Right ventricle myocardium superior (tissue), 1 donor: ENCODE results near the gene C9orf72. TPM values are rescaled to one million over a fixed set of nuclear protein-coding genes. Genes with fewer than 3 reads are reported as not detected.
"Not testable (repeated sequence)": the region's sequence is repeated elsewhere in the genome, so short reads cannot be mapped to it uniquely, and the experiment has no call there.

Experiments
- ATAC-seq: fragments of 200-7000 bp; cut with Tn5 transposase; one replicate; pipeline ENCODE4 v1.9.1; 2020; ENCODE audit warnings: mild to moderate bottlenecking; ENCODE audit not compliant: poor library complexity
- DNase-seq: peaks from one replicate; pipeline ENCODE4 v3.0.0-alpha.2; 2020
- intact Hi-C: fragments of 100-400 bp; cut with DNase I; formaldehyde crosslinking; loops from one replicate; pipeline ENCODE4 v1.11.2; 2022
- total RNA-seq: library from RNA; stranded (reverse); fragmentation: NEBNext Ultra II Directional; extraction: Animal tissue kit (Norgen Biotek cat#: 25700); gene quantifications from one replicate; pipeline ENCODE4 v1.2.1, GENCODE V29; 2021
- donor health status: DM: no; HTN: yes; CAD: no; lungs with severe emphysema.

C9orf72 gene
- total RNA-seq, 1 donor from 2014 or later, result 20.2 TPM

GRCh38 chr9:27528886-27529315, 44.4 kb downstream of the C9orf72 start:
- intact Hi-C loops, result loop anchor here (1.0 to 10.0 kb wide), 3 partner anchors 94 to 196 kb away; no protein-coding TSS in a partner anchor
- peak; percentile 73 for ATAC-seq
- peak; percentile 57 for DNase-seq

GRCh38 chr9:27528076-27528885, 45.0 kb downstream of the C9orf72 start:
- ATAC-seq (peak; percentile 89), DNase-seq (peak; percentile 85)
- intact Hi-C loops, result loop anchor here (10.0 kb wide), 2 partner anchors 93 to 123 kb away; no protein-coding TSS in a partner anchor

GRCh38 chr9:27527702-27528075, 45.6 kb downstream of the C9orf72 start:
- intact Hi-C loops, result loop anchor here (10.0 kb wide), 2 partner anchors 93 to 123 kb away; no protein-coding TSS in a partner anchor
- ATAC-seq, result peak; percentile 7

GRCh38 chr9:27524236-27524635, 49.0 kb downstream of the C9orf72 start, which contains the start of gene IFNK:
Gene IFNK (plus strand): TSS chr9:27524290. CDS start chr9:27524337, 47 bp downstream.
- ATAC-seq (no peak), DNase-seq (no peak)
- intact Hi-C loops, result loop anchor here (10.0 kb wide), 2 partner anchors 89 to 119 kb away; no protein-coding TSS in a partner anchor

More at GRCh38 chr9:27527702-27528075, 45.6 kb downstream of the C9orf72 start:
- DNase-seq, result no peak

- DNase-seq (no peak), ATAC-seq (no peak)
- intact Hi-C loops, result loop anchor here (10.0 kb wide), 2 partner anchors 88 to 118 kb away; no protein-coding TSS in a partner anchor
Observed at GRCh38 chr9:27523141-27523540, 50.1 kb downstream of the C9orf72 start.

- intact Hi-C loops, result loop anchor here (10.0 kb wide), 2 partner anchors 86 to 116 kb away; no protein-coding TSS in a partner anchor
- no peak for ATAC-seq
- DNase-seq, result no peak
Observed at GRCh38 chr9:27520986-27521385, 52.3 kb downstream of the C9orf72 start.

- intact Hi-C loops, result loop anchor here (10.0 kb wide), 2 partner anchors 85 to 115 kb away; no protein-coding TSS in a partner anchor
- no peak for ATAC-seq
- DNase-seq, result no peak
Observed at GRCh38 chr9:27519466-27520465, 53.5 kb downstream of the C9orf72 start.

- no peak for DNase-seq
- intact Hi-C loops, result no loop called here
- ATAC-seq, result no peak
Observed at GRCh38 chr9:27518809-27519208, 54.5 kb downstream of the C9orf72 start.

- intact Hi-C loops, result no loop called here
Observed at GRCh38 chr9:27518006-27518405, 55.3 kb downstream of the C9orf72 start.

GRCh38 chr9:27514551-27514950, 58.7 kb downstream of the C9orf72 start:
- ATAC-seq, result peak; percentile 77
- peak; percentile 41 for DNase-seq
- intact Hi-C loops, result no loop called here

More at GRCh38 chr9:27518006-27518405, 55.3 kb downstream of the C9orf72 start:
- ATAC-seq (no peak), DNase-seq (no peak)

- DNase-seq, result no peak
- no peak for ATAC-seq
- intact Hi-C loops, result no loop called here
Observed at GRCh38 chr9:27511771-27512170, 61.5 kb downstream of the C9orf72 start.

- intact Hi-C loops, result no loop called here
- ATAC-seq, result no peak
- DNase-seq, result no peak
Observed at GRCh38 chr9:27510780-27511179, 62.5 kb downstream of the C9orf72 start.

GRCh38 chr9:27506981-27507380, 66.3 kb downstream of the C9orf72 start:
- no peak for DNase-seq
- intact Hi-C loops, result no loop called here
- no peak for ATAC-seq

- ATAC-seq, result no peak
- intact Hi-C loops, result no loop called here
- no peak for DNase-seq
Observed at GRCh38 chr9:27505744-27506161, 67.5 kb downstream of the C9orf72 start.

GRCh38 chr9:27504259-27504658, 69.0 kb downstream of the C9orf72 start:
- intact Hi-C loops, result no loop called here
- no peak for ATAC-seq
- no peak for DNase-seq

GRCh38 chr9:27503623-27504022, 69.7 kb downstream of the C9orf72 start:
- no peak for ATAC-seq
- intact Hi-C loops, result no loop called here
- no peak for DNase-seq

GRCh38 chr9:27500902-27501301, 72.4 kb downstream of the C9orf72 start:
- intact Hi-C loops, ATAC-seq, DNase-seq: not testable (repeated sequence)

- no peak for ATAC-seq
- intact Hi-C loops, result no loop called here
- no peak for DNase-seq
Observed at GRCh38 chr9:27499451-27499850, 73.8 kb downstream of the C9orf72 start.
